Midbrain (tissue), 1 donor: ENCODE results near the gene CXCL1.
"Not testable (repeated sequence)": the region's sequence is repeated elsewhere in the genome, so short reads cannot be mapped to it uniquely, and the experiment has no call there.

Experiments
- DNase-seq: peaks from one replicate; lab custom pipeline; 2025; lab: John Stamatoyannopoulos, UW

Gene CXCL1

GRCh38 chr4:73883306-73883705, 14.1 kb downstream of the CXCL1 start:
- no peak for DNase-seq

DNA sequence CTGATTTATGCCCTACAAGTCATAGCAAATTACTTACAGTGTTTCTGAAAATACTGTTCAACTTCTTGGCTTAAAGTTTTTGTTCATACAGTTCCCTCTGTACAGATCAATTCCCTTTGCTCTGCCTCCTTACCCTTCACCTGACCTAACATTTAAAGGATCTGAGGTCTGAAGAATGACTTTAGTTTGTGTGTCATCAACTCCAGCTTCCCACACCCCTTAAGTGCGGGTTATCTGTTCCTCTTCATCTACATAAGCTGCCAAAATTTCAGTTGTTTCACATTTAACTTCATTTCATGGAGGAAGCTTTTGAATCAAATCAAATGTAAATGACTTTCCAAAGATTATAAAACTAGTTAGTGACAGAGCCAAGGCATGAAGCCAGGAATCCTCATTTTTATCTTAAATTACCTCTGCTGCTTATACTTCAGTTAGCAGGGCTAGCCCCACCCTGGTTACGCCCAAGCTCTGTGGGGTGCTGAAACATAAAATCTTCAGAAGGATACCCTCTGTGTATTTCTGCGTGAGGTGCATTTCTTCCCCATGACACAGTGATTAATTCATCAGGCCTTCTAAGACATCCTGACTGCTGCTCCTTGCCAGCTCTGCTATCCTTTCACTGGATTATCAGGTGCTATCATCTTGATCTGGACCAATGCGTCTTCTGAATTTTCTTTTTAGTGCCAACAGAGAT, 16.5 kb downstream of the CXCL1 start:
- no peak for DNase-seq

DNA sequence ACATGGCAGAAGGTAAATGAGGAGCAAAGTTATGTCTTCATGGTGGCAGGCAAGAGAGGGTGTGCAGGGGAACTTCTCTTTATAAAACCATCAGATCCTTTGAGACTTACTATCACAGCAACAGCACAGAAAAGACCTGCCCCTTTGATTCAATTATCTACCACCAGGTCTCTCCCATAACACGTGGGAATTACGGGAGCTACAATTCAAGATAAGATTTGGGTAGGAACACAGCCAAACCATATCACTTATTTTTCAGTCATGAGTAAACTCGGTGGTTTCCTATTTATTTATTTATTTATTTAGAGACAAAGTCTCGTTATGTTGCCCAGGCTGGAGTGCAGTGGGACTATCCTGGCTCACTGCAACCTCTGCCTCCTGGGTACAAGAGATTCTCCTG, 22.1 kb downstream of the CXCL1 start:
- no peak for DNase-seq

DNA sequence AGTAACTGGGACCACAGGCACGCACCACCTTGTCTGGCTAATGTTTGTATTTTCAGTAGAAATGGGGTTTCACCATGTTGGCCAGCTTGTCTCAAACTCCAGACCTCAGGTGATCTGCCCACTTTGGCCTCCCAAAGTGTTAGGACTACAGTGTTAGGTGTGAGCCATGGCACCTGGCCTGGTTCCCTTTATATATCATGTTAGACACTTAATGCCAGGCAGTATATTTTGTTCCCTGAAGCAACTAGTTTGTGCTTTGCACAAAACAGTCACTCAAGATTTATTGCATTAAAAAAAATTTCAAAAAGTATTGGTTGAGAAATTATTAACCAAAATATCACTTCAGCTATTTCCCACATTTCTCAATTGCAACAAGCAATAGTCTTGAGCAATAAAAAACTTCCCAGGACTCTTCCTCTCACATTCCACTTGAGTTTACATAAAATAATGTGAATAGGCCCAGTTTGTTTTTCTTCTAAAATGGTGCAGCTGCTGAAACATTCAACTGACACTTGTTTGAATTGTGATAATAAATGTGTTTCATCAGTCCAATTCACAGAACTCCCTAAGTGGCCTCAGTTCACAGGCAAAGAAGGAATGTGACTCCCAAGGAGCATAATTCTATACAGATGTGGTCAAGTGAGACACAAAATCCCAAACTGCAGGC, 22.7 kb downstream of the CXCL1 start:
- no peak for DNase-seq

DNA sequence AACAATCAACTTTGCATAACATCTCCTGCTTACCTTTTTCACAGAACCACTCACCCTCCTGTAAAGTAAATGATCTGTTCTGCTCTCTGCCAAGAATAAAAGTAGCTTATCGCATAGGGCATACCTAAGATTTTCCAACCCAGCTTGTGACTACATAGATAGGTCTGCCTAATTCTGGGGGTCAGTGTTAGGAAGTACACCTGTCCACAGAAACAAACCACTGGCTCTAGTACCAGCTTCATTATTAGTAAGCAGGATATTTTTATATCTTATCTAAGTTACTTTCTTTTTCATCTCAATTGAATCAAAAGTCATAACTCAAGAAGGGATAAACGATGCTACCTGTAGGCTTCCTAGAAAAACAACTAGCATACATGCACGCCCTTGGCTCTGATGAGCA, 23.8 kb downstream of the CXCL1 start:
- no peak for DNase-seq

DNA sequence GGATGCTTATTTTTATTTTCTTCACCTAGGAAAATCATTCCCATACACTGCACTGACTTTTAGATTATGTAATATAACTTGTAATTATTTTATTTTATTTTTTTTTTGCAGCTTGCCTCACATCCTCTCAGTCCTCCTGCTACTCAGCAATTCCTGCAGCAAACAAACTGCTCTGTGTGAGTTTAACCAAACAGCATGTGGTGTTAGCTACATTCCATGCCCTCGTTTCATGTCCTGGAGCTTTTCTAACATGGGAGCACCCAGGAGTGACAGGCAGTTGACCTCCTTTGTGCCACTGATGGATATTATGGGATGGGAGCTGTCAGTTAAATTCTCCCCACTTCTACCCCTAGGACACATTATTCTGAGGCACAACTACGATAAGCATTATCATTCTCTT, 24.8 kb downstream of the CXCL1 start:
- DNase-seq: no peak

- DNase-seq: no peak
Observed at GRCh38 chr4:73895201-73896175, 26.3 kb downstream of the CXCL1 start.

DNA sequence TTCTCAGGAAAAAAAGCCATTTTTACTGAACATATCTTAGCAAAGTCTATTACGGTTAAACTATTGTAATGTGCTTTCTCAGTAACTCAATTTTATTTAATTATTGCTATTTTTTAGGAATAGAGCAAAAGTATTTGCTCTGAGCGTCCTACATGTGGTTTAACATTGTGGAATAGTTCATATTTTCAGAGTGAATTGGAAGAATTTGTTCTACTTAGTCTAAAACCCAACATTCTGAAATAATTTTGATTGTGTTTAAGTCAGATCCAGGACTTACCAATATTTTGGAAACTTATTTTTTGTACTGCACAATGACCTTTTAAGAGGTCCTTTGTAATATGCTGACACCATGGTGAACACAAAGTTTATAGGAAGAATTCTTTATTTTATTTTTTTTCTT, 27.2 kb downstream of the CXCL1 start:
- no peak for DNase-seq

DNA sequence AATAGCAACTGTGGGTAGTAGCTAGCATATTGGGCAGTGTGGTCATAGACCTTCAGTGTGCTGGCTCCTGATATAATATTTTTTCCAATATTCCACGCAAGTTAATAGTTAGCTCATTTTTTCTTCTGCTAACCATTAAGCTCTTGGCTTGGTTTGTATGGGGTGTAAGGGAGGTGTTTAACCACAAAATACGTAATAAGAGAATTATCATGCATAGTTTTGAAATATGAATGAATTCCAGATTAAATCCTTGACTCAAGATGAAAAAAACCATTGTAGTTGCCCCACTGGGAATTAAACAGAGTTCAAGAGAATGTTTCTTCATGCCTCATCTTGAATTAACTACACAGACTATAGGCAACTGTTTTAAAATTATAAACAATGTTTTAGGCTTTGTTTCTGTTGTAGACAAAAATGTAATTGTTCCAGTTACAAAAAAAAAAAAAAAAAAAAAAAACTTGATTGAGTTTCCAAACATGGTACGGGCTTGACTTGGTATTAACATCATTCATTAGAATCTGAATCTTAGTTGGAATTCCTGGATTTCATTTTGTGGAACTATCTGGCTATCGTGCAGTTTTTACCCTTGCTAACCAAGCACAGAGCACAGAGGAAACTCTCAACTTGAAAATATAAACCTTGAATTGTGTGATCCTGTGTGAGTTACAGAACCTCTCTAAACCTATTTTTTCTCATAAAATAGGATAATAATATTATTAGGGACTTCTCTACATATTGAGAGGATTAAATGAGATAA, 28.4 kb downstream of the CXCL1 start:
- no peak for DNase-seq

GRCh38 chr4:73899338-73899737, 30.1 kb downstream of the CXCL1 start:
- not testable (repeated sequence) for DNase-seq

DNA sequence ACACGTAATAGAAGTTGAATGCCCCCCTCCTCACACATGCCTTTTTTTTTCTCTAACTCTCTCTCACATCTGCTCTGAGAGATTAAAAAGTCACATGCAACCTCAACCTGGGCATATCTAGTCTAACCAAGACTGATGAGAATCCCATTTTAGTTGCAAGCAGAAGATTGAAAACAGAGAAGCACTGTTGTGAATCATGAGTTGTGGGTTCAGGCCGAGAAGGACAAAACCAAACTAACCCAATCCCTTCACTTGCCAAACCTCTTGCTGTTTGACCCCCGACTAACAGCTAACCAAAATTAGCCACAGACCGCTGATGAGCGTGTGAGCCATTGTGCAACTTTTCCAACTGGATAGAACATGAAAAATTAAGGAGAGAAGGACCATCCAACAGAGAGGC, 31.8 kb downstream of the CXCL1 start:
- no peak for DNase-seq

DNA sequence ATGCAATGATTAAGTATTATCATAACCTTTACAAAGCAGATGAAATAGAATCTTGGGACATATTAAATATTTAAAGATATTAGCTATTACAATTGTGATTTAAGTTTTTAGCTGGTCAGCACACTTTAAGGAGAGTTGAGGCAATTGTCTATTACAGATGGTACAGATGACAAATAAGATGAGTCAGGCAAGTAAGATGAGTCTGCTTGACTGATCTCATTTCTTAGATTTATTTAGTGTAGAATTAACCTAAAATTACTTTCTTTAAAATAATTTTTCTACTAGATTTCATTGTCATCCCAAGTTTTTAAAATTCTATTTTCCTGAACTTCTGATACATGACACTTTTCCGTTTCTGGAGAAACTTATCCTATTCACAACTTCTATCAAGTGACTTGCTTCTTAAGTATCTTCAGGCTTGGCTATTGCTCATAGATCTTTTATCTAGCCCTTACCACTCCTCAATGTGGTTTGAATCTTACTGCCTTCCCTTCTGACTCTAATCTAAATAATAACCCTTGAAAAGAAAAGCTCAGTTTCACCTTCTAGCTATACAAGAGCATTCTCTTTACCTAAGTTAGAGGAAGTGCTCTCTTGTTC, 32.9 kb downstream of the CXCL1 start:
- DNase-seq: no peak

DNA sequence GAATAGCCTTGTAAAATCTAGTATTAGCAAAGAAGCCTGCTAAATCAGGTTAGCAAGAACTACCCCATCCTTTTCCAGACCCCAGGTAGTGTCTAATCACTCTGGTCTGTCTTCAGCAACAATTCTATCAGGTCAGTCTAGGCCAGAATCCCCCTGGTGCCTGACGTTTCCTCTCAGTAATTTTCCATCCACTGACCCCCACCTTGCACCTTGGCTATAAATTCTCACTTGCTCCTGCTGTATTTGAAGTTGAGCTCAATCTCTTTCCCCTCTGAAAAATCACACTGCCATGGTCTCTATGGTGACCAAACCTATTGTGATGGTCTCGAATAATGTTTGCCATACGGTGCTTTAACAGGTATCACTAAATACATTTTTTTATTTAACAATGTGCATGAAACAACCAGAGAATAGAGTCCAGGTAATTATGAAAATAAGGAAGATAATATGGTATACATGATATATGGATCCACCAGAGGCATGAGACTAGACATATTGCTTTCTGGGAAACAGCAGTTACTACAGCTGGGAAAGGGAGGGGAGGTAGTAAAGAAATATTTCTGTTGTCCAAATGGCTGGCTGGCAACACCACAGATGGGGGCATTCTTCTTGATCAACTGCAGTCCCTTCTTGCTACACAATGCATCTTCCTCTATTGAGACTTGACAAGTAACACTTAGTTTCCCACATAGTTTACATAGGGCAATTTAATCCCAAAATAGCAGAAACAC, 33.8 kb downstream of the CXCL1 start:
- DNase-seq: no peak

- DNase-seq: no peak
Observed at GRCh38 chr4:73904491-73904890, 35.3 kb downstream of the CXCL1 start.

DNA sequence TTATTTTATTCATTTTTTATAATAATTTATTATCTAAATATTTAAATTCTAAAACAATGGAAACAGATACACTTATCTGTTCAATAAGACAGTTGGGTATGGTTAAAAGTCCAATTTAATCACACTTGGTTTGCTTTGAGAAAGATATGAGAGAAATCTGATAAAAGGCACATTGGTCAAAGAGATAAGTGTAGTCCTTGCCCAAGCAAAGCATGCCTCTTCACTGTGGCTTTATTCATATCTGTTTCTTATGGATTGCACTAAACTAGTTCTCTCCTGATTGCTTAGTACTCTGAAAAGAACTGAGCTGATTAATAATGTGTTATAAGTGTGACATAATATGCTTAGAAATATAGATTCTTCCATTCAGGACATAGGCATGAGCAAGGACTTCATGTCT, 39.8 kb downstream of the CXCL1 start:
- no peak for DNase-seq

- no peak for DNase-seq
Observed at GRCh38 chr4:73911746-73912145, 42.6 kb downstream of the CXCL1 start.

GRCh38 chr4:73912191-73912590, 43.0 kb downstream of the CXCL1 start:
- no peak for DNase-seq

DNA sequence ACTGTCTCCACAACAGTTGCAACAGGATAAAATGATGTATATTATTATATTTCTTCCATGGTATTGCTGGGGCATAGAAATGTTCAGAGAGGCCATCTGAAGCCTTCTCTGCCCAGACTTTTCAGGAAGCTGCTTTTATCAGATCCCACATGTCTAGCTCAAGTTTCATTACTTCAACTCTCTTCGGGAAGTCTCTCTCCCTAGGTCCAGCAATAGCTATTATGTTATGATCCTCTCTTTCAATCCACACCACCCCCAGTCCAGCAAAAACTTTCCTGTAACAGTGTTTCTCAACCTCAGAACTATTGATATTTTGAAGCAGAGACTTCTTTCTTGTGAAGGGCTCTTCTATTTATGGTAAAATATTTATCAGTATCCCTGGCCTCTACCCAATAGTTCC, 44.9 kb downstream of the CXCL1 start:
- no peak for DNase-seq

DNA sequence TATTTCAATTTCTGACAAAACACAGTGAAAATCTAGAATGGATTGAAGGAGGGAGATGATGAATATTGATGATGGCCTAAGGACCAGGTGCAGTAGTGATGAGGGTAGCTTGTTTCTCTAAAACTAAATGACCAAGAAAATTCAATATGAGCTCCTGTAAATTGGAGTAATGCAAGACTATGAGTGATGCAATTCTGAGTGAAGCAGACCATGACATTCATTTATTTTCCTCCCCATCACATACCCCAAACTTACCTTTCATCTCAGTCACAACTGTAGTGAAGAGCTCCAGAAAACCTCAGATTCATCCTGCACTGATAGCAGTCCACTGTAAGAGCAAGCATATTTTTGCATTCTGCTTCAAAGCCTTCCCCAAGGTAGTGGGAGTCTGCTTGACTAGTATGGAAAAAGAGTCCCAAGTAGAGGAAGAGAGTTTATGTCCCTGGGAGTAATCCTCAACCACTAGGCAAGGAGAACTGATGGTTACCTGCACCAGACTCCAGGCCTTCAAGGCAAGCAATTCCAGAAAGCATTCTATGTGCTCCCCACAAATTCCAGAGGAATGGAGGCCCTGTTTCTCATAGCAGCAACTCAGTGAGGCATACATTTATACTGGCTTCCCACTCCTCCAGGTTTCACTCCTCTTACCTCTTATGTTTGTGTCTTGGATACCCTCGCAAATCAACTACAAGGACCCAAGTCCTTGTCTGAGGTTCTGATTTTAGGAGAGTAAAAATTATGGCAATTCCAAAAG, 47.2 kb downstream of the CXCL1 start:
- DNase-seq: no peak

- no peak for DNase-seq
Observed at GRCh38 chr4:73917081-73917501, 47.9 kb downstream of the CXCL1 start.
